HCT116 (cell line): ENCODE data around the gene AMDHD1. TPM values are rescaled to one million over a fixed set of nuclear protein-coding genes. Genes with fewer than 3 reads are reported as not detected.

Source experiments
- ATAC-seq: fragments of 200-7000 bp; cut with Tn5 transposase; 2 replicates; pipeline ENCODE4 v1.9.1; 2020; ENCODE audit warnings: mild to moderate bottlenecking, moderate library complexity
- BruUV-seq: library from RNA; stranded (reverse); fragments of 400-500 nt; replicated peaks from 2 replicates; lab custom pipeline; 2021; lab: Mats Ljungman, UMichigan
- CTCF ChIA-PET: fragments of 300-600 bp; sonication (Branson Sonifier 250); formaldehyde crosslinking; loops from one replicate; lab custom pipeline; 2021; ENCODE audit warnings: antibody characterized with exemption; lab: Charles Lee
- POLR2A ChIA-PET: fragments of 300-600, 350-600 bp; sonication (Branson Sonifier 250); formaldehyde crosslinking; loops from one replicate; lab custom pipeline; 2021; ENCODE audit warnings: antibody characterized with exemption; lab: Charles Lee
- RAD21 ChIA-PET, 2 experiments: fragments of 300-600 bp; sonication (Branson Sonifier 250); formaldehyde crosslinking; loops; one replicate each; lab custom pipeline; 2023; ENCODE audit warnings: low total read pairs in 2 of 2; ENCODE audit not compliant: uncharacterized antibody in 2 of 2, unreplicated experiment in 2 of 2, low non-redundant PET in 1 of 2; lab: Charles Lee
- DNase-seq: peaks from one replicate; pipeline ENCODE4 v3.0.0-alpha.2; 2010; ENCODE audit warnings: low read depth, low spot score
- H2AFZ ChIP-seq: fragments of 200-600 bp; shearing (Covaris generic), sonication (generic); 2 replicates; pipeline ENCODE4 v1.6.1; 2017; ENCODE audit warnings: low read depth, mixed run types, mixed read lengths, antibody characterized with exemption, low read length; ENCODE audit not compliant: poor library complexity, severe bottlenecking
- H3K27ac ChIP-seq: 2 replicates; pipeline ENCODE4 v1.5.1; 2012; ENCODE audit warnings: low read depth, low read length
- H3K27me3 ChIP-seq: fragments of 200-600 bp; sonication (generic); 2 replicates; pipeline ENCODE4 v1.6.1; 2016; ENCODE audit warnings: mixed run types, low read length, mixed read lengths; ENCODE audit not compliant: insufficient read depth
- H3K36me3 ChIP-seq, 2 experiments: fragments of 200-500 bp in 1 of 2; fragments of 200-600 bp in 1 of 2; sonication (Bioruptor generic) in 1 of 2; sonication (generic) in 1 of 2; 2 replicates each; pipeline versions ENCODE4 v1.5.1 to v1.6.1; 2014 to 2016; ENCODE audit warnings: low read length in 2 of 2, inconsistent platforms in 1 of 2, mixed read lengths in 1 of 2, mixed run types in 1 of 2; ENCODE audit not compliant: insufficient read depth in 2 of 2, control insufficient read depth in 1 of 2
- H3K4me1 ChIP-seq, 2 experiments: fragments of 200-600 bp in 1 of 2; sonication (generic) in 1 of 2; 2 replicates each; pipeline versions ENCODE4 v1.5.1 to v1.6.1; 2012 to 2017; ENCODE audit warnings: low read length in 2 of 2, inconsistent platforms in 1 of 2, mild to moderate bottlenecking in 1 of 2, mixed read lengths in 1 of 2, mixed run types in 1 of 2, moderate library complexity in 1 of 2; ENCODE audit not compliant: insufficient read depth in 2 of 2, control insufficient read depth in 1 of 2
- H3K4me2 ChIP-seq: fragments of 200-600 bp; sonication (generic); 2 replicates; pipeline ENCODE4 v1.6.1; 2017; ENCODE audit warnings: mixed run types, low read length, mixed read lengths
- H3K4me3 ChIP-seq, 2 experiments: fragments of 200-600 bp in 1 of 2; sonication (generic) in 1 of 2; replicated peaks in 1 of 2; 2 replicates each; pipeline ENCODE4 v1.5.1; 2011 to 2016; ENCODE audit warnings: low read length in 2 of 2, control low read depth in 1 of 2, low read depth in 1 of 2, mild to moderate bottlenecking in 1 of 2, mixed read lengths in 1 of 2, mixed run types in 1 of 2
- H3K79me2 ChIP-seq: fragments of 200-600 bp; sonication (generic); 2 replicates; pipeline ENCODE4 v1.6.1; 2017; ENCODE audit warnings: mild to moderate bottlenecking, mixed run types, low read length, moderate library complexity, mixed read lengths; ENCODE audit not compliant: insufficient read depth
- H3K9ac ChIP-seq: fragments of 200-600 bp; sonication (generic); 2 replicates; pipeline ENCODE4 v1.6.1; 2016; ENCODE audit warnings: low read length, mixed read lengths
- H3K9me2 ChIP-seq: fragments of 200-600 bp; sonication (generic), shearing (Covaris generic); 2 replicates; pipeline ENCODE4 v1.6.1; 2017; ENCODE audit warnings: mixed run types, mild to moderate bottlenecking, moderate library complexity; ENCODE audit not compliant: insufficient read depth
- H3K9me3 ChIP-seq, 2 experiments: fragments of 200-500 bp in 1 of 2; fragments of 200-600 bp in 1 of 2; sonication (Bioruptor generic) in 1 of 2; sonication (generic) in 1 of 2; 2 replicates each; pipeline ENCODE4 v1.6.1; 2014 to 2017; ENCODE audit warnings: low read length in 2 of 2, mixed read lengths in 2 of 2, inconsistent platforms in 1 of 2, low read depth in 1 of 2, mild to moderate bottlenecking in 1 of 2, mixed run types in 1 of 2, moderate library complexity in 1 of 2; ENCODE audit not compliant: control insufficient read depth in 1 of 2, insufficient read depth in 1 of 2
- H4K20me1 ChIP-seq: fragments of 200-600 bp; sonication (generic), shearing (Covaris generic); 2 replicates; pipeline ENCODE4 v1.6.1; 2017; ENCODE audit warnings: mixed run types, mild to moderate bottlenecking, moderate library complexity; ENCODE audit not compliant: insufficient read depth
- CEBPB ChIP-seq: IDR thresholded peaks from 2 replicates; pipeline ENCODE4 v1.6.1; 2012; ENCODE audit warnings: low read depth
- CTCF ChIP-seq, 3 experiments: fragments of 200-600 bp in 1 of 3; sonication (generic) in 1 of 3; IDR thresholded peaks in 2 of 3; conservative IDR thresholded peaks in 1 of 3; 2 replicates each; pipeline ENCODE4 v1.5.1; 2012 to 2017; ENCODE audit warnings: low read depth in 2 of 3, low read length in 2 of 3, antibody characterized with exemption in 1 of 3, borderline replicate concordance in 1 of 3, control low read depth in 1 of 3, mild to moderate bottlenecking in 1 of 3, mixed read lengths in 1 of 3, mixed run types in 1 of 3, moderate library complexity in 1 of 3; ENCODE audit not compliant: insufficient read depth in 1 of 3
- EGR1 ChIP-seq: IDR thresholded peaks from 2 replicates; pipeline ENCODE4 v1.6.1; 2012; ENCODE audit warnings: low read depth
- ELF1 ChIP-seq: IDR thresholded peaks from 2 replicates; pipeline ENCODE4 v1.6.1; 2012; ENCODE audit warnings: low read depth, borderline replicate concordance
- EZH2 ChIP-seq: fragments of 200-600 bp; sonication (generic); IDR thresholded peaks from 2 replicates; pipeline ENCODE4 v1.6.1; 2017; ENCODE audit warnings: antibody characterized with exemption, mixed run types
- EZH2phosphoT487 ChIP-seq: fragments of 200-600 bp; IDR thresholded peaks from 2 replicates; pipeline ENCODE4 v1.6.1; 2018; ENCODE audit warnings: antibody characterized with exemption, borderline replicate concordance
- JUND ChIP-seq: IDR thresholded peaks from 2 replicates; pipeline ENCODE4 v1.6.1; 2012
- MAX ChIP-seq: IDR thresholded peaks from 2 replicates; pipeline ENCODE4 v1.6.1; 2012
- POLR2A ChIP-seq: IDR thresholded peaks from 2 replicates; pipeline ENCODE4 v1.7.0; 2011; ENCODE audit warnings: borderline replicate concordance; ENCODE audit not compliant: insufficient read depth, insufficient read length; ENCODE audit errors: extremely low read depth
- RAD21 ChIP-seq: IDR thresholded peaks from 2 replicates; pipeline ENCODE4 v1.6.1; 2012; ENCODE audit warnings: low read depth, mild to moderate bottlenecking
- SP1 ChIP-seq: IDR thresholded peaks from 2 replicates; pipeline ENCODE4 v1.6.1; 2012; ENCODE audit warnings: low read depth
- SRF ChIP-seq: IDR thresholded peaks from 2 replicates; pipeline ENCODE4 v1.6.1; 2012; ENCODE audit warnings: low read depth
- YY1 ChIP-seq: IDR thresholded peaks from 2 replicates; pipeline ENCODE4 v1.6.1; 2011; ENCODE audit warnings: low read length, low read depth, moderate library complexity, mild to moderate bottlenecking; ENCODE audit not compliant: insufficient replicate concordance; ENCODE audit errors: extremely low read depth
- ZFX ChIP-seq: fragments of 450-650 bp; IDR thresholded peaks from 2 replicates; pipeline ENCODE4 v1.6.1; 2017
- ZNF274 ChIP-seq: fragments of 200-500 bp; sonication (Bioruptor generic); IDR thresholded peaks from 2 replicates; pipeline ENCODE4 v1.6.1; 2014; ENCODE audit warnings: mild to moderate bottlenecking, low read depth, low read length, inconsistent platforms
- intact Hi-C: fragments of 100-400 bp; cut with micrococcal nuclease; formaldehyde crosslinking; loops from 2 replicates; pipeline ENCODE4 v1.10.0; 2022
- total RNA-seq: library from RNA; stranded (reverse); gene quantifications from one replicate; pipeline ENCODE4 v1.2.1, GENCODE V29; 2021; ENCODE audit not compliant: unreplicated experiment
- TF ChIP-seq, protein P1 (sequence below): IDR thresholded peaks from 2 replicates; pipeline ENCODE4 v1.6.1; 2012; ENCODE audit warnings: low read depth

AMDHD1 gene
- total RNA-seq, 1 experiment from 2014 or later: 3.0 TPM

DNA sequence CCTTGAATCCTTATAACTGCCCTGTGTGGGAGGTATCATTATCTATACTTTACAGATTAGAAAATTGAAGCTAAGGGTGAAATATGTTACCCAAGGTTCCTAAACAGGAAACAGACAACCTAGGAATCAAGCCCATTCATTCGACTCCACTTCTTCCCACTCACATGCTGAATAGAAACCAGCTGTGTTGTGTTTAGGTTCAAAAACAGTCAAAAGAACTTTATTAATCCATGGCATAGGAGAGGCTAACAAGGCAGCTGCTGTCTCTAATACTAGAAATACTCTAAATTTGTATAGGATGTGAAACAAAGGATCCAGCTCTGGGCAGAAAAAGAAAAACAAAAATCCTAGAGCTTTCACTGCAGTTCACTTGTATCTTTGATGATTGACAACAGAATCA lies 9.9 kb downstream of the AMDHD1 start:
- no peak for TF ChIP-seq POLR2A
- no peak for TF ChIP-seq JUND
- TF ChIP-seq MAX: no peak
- TF ChIP-seq CEBPB: no peak
- TF ChIP-seq SRF: no peak
- no peak for TF ChIP-seq ELF1
- no peak for TF ChIP-seq YY1
- no peak for TF ChIP-seq CTCF (IDR thresholded peaks at IDR 0.05 in 2 of 3, conservative IDR thresholded peaks at IDR 0.05 in 1 of 3; ENCODE audit: borderline replicate concordance in 1 of 3, insufficient read depth in 1 of 3, low read depth in 2 of 3, low read length in 2 of 3)
- TF ChIP-seq EZH2phosphoT487: no peak
- no peak for TF ChIP-seq SP1
- TF ChIP-seq RAD21: no peak
- no peak for TF ChIP-seq ZNF274
- TF ChIP-seq ZFX: no peak
- TF ChIP-seq EGR1: no peak
- TF ChIP-seq EZH2: no peak
- TF ChIP-seq, protein P1, sequence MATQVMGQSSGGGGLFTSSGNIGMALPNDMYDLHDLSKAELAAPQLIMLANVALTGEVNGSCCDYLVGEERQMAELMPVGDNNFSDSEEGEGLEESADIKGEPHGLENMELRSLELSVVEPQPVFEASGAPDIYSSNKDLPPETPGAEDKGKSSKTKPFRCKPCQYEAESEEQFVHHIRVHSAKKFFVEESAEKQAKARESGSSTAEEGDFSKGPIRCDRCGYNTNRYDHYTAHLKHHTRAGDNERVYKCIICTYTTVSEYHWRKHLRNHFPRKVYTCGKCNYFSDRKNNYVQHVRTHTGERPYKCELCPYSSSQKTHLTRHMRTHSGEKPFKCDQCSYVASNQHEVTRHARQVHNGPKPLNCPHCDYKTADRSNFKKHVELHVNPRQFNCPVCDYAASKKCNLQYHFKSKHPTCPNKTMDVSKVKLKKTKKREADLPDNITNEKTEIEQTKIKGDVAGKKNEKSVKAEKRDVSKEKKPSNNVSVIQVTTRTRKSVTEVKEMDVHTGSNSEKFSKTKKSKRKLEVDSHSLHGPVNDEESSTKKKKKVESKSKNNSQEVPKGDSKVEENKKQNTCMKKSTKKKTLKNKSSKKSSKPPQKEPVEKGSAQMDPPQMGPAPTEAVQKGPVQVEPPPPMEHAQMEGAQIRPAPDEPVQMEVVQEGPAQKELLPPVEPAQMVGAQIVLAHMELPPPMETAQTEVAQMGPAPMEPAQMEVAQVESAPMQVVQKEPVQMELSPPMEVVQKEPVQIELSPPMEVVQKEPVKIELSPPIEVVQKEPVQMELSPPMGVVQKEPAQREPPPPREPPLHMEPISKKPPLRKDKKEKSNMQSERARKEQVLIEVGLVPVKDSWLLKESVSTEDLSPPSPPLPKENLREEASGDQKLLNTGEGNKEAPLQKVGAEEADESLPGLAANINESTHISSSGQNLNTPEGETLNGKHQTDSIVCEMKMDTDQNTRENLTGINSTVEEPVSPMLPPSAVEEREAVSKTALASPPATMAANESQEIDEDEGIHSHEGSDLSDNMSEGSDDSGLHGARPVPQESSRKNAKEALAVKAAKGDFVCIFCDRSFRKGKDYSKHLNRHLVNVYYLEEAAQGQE: no peak
- Histone ChIP-seq H3K4me1 (no peaks in the 10 kb centered on the region), H3K79me2 (no peaks in the 10 kb centered on the region), H3K27ac (no peak overlapping the region), H2AFZ (no peak overlapping the region), H3K9me2 (no peaks in the 10 kb centered on the region), H3K36me3 (no peaks in the 10 kb centered on the region), H3K4me3 (no peak overlapping the region), H3K9me3 (no peaks in the 10 kb centered on the region), H3K27me3 (no peaks in the 10 kb centered on the region), H3K9ac (no peak overlapping the region), H4K20me1 (no peaks in the 10 kb centered on the region), H3K4me2 (no peak overlapping the region)
- ATAC-seq (no peak), DNase-seq (no peak)
- intact Hi-C loops: no loop called here
- ChIA-PET POLR2A (interaction anchor here (3.8 kb wide), 1 partner anchor 10 kb away, joined by 11 read pairs; the partner anchor contains the start of genes AMDHD1 and CCDC38), CTCF (interaction anchor here (1.0 to 1.9 kb wide), 2 partner anchors 10 kb away, joined by 3 to 4 read pairs; partner anchors contain the start of genes AMDHD1 and CCDC38), RAD21 (no interaction called here)
- BruUV-seq: no TSS peak
